ELF-1 (cell line): ENCODE measurements around the gene SGMS2.
"Not testable (repeated sequence)": the region's sequence is repeated elsewhere in the genome, so short reads cannot be mapped to it uniquely, and the experiment has no call there.

ENCODE experiments used
- DNase-seq: peaks from one replicate; pipeline ENCODE4 v3.0.0-alpha.2; 2016; ENCODE audit warnings: low read depth, low spot score

Gene SGMS2

GRCh38 chr4:107866726-107867125 is 42.0 kb downstream of the SGMS2 start:
- no peak for DNase-seq

DNA sequence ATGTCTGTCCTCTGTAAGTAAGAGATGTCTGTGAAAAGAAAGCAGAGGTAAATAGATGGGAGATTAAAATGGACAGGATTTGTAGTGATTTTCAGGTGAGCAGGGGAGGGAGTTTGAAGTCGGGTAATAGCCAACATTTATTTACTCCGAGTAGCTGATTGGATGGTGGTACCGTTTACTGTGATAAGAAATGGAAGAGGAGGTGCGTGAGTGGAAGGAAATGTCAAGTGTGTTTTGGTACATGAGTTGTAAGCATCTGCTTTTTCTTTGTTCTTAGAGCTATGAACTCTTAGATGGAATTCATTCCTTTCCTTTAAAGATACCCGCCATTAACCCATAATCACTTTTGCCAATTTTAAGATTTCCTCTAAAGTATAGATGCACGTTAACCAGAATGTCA is 45.5 kb downstream of the SGMS2 start:
- DNase-seq = no peak

GRCh38 chr4:107870916-107871786 is 46.4 kb downstream of the SGMS2 start:
- no peak for DNase-seq

- no peak for DNase-seq
These were observed 49.3 kb downstream of the SGMS2 start for GRCh38 chr4:107874024-107874423.

- DNase-seq = no peak
These were observed 51.4 kb downstream of the SGMS2 start for GRCh38 chr4:107876099-107876498.

DNA sequence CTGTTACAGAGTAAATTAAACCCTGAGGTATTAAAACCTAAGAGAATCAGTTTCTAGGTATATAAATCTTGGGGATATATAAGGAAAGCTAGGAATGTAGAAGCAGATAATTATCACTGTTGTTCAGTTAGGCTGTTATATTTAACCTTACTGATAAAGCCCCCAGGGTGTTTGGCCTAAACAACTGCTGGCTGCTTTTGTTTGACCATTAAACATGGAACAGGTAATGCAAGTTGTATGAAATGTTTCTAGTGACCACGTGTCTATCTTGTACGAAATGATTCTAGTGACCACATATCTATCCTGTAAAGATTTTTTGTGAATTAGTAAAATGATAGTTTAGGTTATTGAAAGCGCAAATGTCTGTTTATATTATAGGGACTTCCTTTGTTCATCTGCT is 52.6 kb downstream of the SGMS2 start:
- no peak for DNase-seq

GRCh38 chr4:107885865-107886264 is 61.1 kb downstream of the SGMS2 start:
- no peak for DNase-seq

- no peak for DNase-seq
These were observed 63.5 kb downstream of the SGMS2 start for GRCh38 chr4:107888237-107888636.

- DNase-seq = peak; percentile 53
These were observed 66.0 kb downstream of the SGMS2 start for GRCh38 chr4:107890779-107891178.

- no peak for DNase-seq
These were observed 66.6 kb downstream of the SGMS2 start for GRCh38 chr4:107891299-107891698.

- DNase-seq = no peak
These were observed 68.7 kb downstream of the SGMS2 start for GRCh38 chr4:107893171-107894137.

GRCh38 chr4:107894138-107894603 is 69.4 kb downstream of the SGMS2 start:
- DNase-seq = no peak

GRCh38 chr4:107896158-107896645 is 71.5 kb downstream of the SGMS2 start:
- DNase-seq = no peak

- no peak for DNase-seq
These were observed 71.9 kb downstream of the SGMS2 start for GRCh38 chr4:107896646-107897045.

- DNase-seq = no peak
These were observed 73.1 kb downstream of the SGMS2 start for GRCh38 chr4:107897823-107898222.

DNA sequence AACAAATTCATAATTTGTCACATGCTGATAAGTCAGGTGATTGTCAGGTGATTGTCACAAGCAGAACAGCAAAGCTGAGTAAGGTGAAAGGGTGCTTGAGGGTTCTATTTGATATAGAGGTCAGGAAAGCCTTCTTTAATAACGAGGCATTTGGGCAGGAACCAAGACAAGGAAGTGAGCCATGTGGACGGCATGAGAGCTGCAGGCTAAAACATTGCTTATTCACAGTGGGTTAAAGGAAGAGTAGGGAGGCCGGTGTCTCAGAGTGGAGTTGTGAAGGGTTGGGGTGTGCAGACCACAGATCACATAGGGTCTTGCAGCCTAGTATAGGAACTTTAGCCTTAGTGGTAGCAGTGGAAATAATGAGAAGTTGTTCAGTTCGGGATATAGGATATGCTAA is 75.3 kb downstream of the SGMS2 start:
- no peak for DNase-seq

GRCh38 chr4:107900508-107900907 is 75.8 kb downstream of the SGMS2 start:
- no peak for DNase-seq

DNA sequence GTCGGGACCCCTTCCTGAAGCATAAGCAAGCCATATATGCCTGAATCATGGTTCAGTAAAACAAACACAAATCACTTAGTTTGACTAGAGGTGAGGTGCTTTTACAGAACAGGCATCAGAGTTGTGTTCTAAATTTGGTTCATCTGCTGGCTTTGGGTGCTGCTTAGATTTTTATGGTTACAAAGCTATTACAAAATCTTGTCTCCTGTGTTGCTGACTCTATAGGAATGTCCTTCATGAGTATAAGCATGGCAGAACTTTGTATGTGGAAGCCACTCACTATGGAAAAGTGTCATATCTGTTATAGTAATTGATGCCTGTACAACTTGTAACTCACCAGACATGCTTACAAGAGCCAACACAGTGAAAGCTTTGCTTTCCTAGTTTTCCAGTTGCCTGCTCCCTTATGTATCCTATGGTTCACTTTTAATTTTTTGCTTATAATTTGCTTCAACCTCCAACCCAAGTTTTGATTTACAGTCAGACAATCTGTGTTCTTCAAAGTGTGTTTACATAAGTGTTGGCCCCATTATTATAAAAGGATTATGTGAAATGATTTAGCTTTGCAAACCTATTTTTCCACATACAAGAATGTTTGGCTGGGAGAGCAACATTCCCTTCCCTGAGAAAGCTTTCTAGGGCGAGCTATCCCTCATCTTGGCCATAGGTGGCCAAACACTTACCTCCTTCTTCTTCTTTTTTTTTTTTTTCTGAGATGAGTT is 76.6 kb downstream of the SGMS2 start:
- no peak for DNase-seq

GRCh38 chr4:107902715-107903114 is 78.0 kb downstream of the SGMS2 start:
- no peak for DNase-seq

- DNase-seq = not testable (repeated sequence)
These were observed 80.3 kb downstream of the SGMS2 start for GRCh38 chr4:107905082-107905481.

DNA sequence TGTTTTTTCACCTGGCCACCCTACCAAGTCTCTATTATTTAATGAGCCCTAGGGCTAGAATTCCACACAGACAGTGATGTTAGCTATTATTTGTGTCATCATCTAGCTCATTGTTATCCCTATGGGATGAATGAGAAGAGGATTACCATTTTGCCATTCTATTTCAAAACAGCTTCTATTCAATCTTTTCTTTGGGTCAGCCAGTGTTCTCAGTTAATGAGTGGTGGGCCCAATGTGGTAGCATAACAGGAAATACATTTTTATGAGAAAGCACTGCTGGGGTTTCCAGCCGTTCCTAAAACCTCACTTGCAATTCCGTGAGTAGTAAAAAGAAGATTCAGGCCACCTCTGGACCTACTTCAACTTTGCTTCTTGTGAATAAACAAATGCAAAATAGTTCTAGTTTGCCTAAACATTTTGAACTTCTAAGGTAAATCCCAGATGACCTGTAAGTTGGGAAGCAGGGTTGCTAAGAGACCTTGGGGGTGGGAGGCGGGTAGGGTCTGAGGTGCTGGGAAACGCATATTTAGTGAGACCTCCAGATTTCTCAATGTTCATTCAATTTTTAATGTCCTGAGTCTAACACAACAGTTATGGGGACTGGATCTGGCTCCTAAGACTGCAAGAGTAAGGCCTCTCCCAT is 81.8 kb downstream of the SGMS2 start:
- no peak for DNase-seq
